Upper lobe of right lung (tissue), 1 donor: Measurements from ENCODE around the gene INPP5J. TPM values are rescaled to one million over a fixed set of nuclear protein-coding genes. Genes with fewer than 3 reads are reported as not detected.
A peak's percentile ranks its signal among the peaks of the same experiment; 100 is the strongest.
"Not testable (repeated sequence)": the region's sequence is repeated elsewhere in the genome, so short reads cannot be mapped to it uniquely, and the experiment has no call there.

Experiments
- ATAC-seq: fragments of 200-7000 bp; cut with Tn5 transposase; one replicate; pipeline ENCODE4 v1.9.1; 2020; ENCODE audit warnings: mild to moderate bottlenecking, moderate library complexity
- DNase-seq: peaks from one replicate; pipeline ENCODE4 v3.0.0-alpha.2; 2020
- H3K27ac ChIP-seq: fragments of 200-600 bp; one replicate; pipeline ENCODE4 v1.8.0; 2022
- H3K27me3 ChIP-seq: fragments of 200-600 bp; one replicate; pipeline ENCODE4 v1.8.0; 2022; ENCODE audit warnings: mild to moderate bottlenecking
- H3K36me3 ChIP-seq: fragments of 200-600 bp; one replicate; pipeline ENCODE4 v1.8.0; 2022
- H3K4me1 ChIP-seq: fragments of 200-600 bp; one replicate; pipeline ENCODE4 v1.8.0; 2022
- H3K4me3 ChIP-seq: fragments of 200-600 bp; one replicate; pipeline ENCODE4 v1.8.0; 2022; ENCODE audit warnings: mild to moderate bottlenecking
- H3K9me3 ChIP-seq: fragments of 200-600 bp; one replicate; pipeline ENCODE4 v1.8.0; 2022
- CTCF ChIP-seq: fragments of 200-600 bp; IDR thresholded peaks from one replicate; pipeline ENCODE4 v1.8.0; 2022; ENCODE audit warnings: antibody characterized with exemption
- intact Hi-C: fragments of 100-400 bp; cut with DNase I; formaldehyde crosslinking; loops from one replicate; pipeline ENCODE4 v1.11.0; 2022
- long read RNA-seq: library from polyadenylated mRNA; unstranded; transcript quantifications from one replicate; pipeline ENCODE4 v2.0.0, GENCODE V29; 2021
- total RNA-seq: library from RNA; stranded (reverse); fragmentation: NEBNext Ultra II Directional; extraction: Animal tissue kit (Norgen Biotek cat#: 25700); gene quantifications from one replicate; pipeline ENCODE4 v1.2.1, GENCODE V29; 2021
- donor health status: DM: no; HTN: yes; CAD: no; lungs with severe emphysema.

Gene INPP5J
- 4.5 TPM for total RNA-seq
- long read RNA-seq, partial matches to known transcripts, result 5 of 11 reads
- long read RNA-seq, other reads (novel, unspliced or antisense), result 5 of 11 reads

GRCh38 chr22:31122532-31123291 is at the start of gene INPP5J:
Gene INPP5J (plus strand): TSS chr22:31122966. CDS start chr22:31123015, 49 bp downstream.
- H3K27me3 ChIP-seq, result no peaks in the 10 kb centered on the region
- H3K4me3 ChIP-seq, result peak within 1 kb of the TSS; percentile 47
- TF ChIP-seq CTCF, result no peak
- H3K27ac ChIP-seq, result peak within 1 kb of the TSS; percentile 42
- H3K4me1 ChIP-seq, result peaks cover 3% of the 10 kb centered on the region
- intact Hi-C loops, result no loop called here
- peak; percentile 74 for DNase-seq
- no peaks in the 10 kb centered on the region for H3K9me3 ChIP-seq
- H3K36me3 ChIP-seq, result no peaks in the 10 kb centered on the region
- peak; percentile 78 for ATAC-seq

GRCh38 chr22:31073125-31073524 is 49.6 kb upstream of the INPP5J start:
- H3K9me3 ChIP-seq, H3K36me3 ChIP-seq, H3K4me3 ChIP-seq, intact Hi-C loops, ATAC-seq, H3K4me1 ChIP-seq, DNase-seq, H3K27me3 ChIP-seq, H3K27ac ChIP-seq: not testable (repeated sequence)

GRCh38 chr22:31073545-31074145 is 49.1 kb upstream of the INPP5J start:
- H3K36me3 ChIP-seq, DNase-seq, H3K27me3 ChIP-seq, ATAC-seq, H3K4me3 ChIP-seq, H3K27ac ChIP-seq, H3K9me3 ChIP-seq, H3K4me1 ChIP-seq, intact Hi-C loops: not testable (repeated sequence)

- ATAC-seq (peak; percentile 55), DNase-seq (peak; percentile 78)
- Histone ChIP-seq H3K36me3 (no peaks in the 10 kb centered on the region), H3K27ac (peak overlapping the region; percentile 73), H3K27me3 (no peaks in the 10 kb centered on the region), H3K9me3 (no peaks in the 10 kb centered on the region), H3K4me3 (no peak overlapping the region), H3K4me1 (peaks cover 3% of the 10 kb centered on the region)
- intact Hi-C loops, result no loop called here
- TF ChIP-seq CTCF, result no peak
Observed at GRCh38 chr22:31075961-31076360, 46.8 kb upstream of the INPP5J start.

- no peak for DNase-seq
- Histone ChIP-seq H3K9me3 (no peaks in the 10 kb centered on the region), H3K27me3 (no peaks in the 10 kb centered on the region), H3K4me3 (no peak overlapping the region), H3K27ac (no peak overlapping the region), H3K36me3 (no peaks in the 10 kb centered on the region), H3K4me1 (peaks cover 14% of the 10 kb centered on the region)
- ATAC-seq, result no peak
- intact Hi-C loops, result no loop called here
- no peak for TF ChIP-seq CTCF
Observed at GRCh38 chr22:31077681-31078080, 45.1 kb upstream of the INPP5J start.

GRCh38 chr22:31078389-31078788 is 44.4 kb upstream of the INPP5J start:
- intact Hi-C loops, ATAC-seq, H3K27me3 ChIP-seq, DNase-seq, H3K4me3 ChIP-seq, H3K36me3 ChIP-seq, H3K27ac ChIP-seq, H3K9me3 ChIP-seq: not testable (repeated sequence)
- H3K4me1 ChIP-seq, result peaks cover 17% of the 10 kb centered on the region

GRCh38 chr22:31079095-31079642 is 43.6 kb upstream of the INPP5J start:
- Histone ChIP-seq H3K9me3 (no peaks in the 10 kb centered on the region), H3K4me3 (no peak overlapping the region), H3K36me3 (no peaks in the 10 kb centered on the region), H3K4me1 (peaks cover 25% of the 10 kb centered on the region), H3K27me3 (no peaks in the 10 kb centered on the region), H3K27ac (no peak overlapping the region)
- no peak for DNase-seq
- no peak for TF ChIP-seq CTCF
- intact Hi-C loops, result no loop called here
- no peak for ATAC-seq
